ENCODE results near the gene C8G.

Gene C8G

DNA sequence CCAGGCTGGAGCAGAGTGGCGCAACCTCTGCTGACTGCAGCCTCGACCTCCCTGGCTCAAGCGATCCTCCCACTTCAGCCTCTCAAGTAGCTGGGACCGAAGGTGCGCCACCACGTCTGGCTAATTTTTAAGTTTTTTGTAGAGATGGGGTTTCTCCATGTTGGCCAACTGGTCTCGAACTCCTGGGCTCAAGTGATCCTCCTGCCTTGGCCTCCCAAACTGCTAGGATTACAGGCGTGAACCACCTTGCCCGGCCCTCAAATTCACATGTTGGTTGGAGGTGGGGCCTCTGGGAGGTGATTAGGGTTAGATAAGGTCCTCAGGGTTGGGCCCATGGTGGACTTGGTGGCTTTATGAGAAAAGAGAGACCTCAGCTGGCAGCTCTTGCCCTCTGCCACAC is 17.1 kb downstream of the C8G start:
- no peak for DNase-seq (ENCODE audit: low read depth)
- no peak overlapping the region for H3K4me3 ChIP-seq (ENCODE audit: control insufficient read depth, low read depth, low read length)
- TF ChIP-seq, protein P1, sequence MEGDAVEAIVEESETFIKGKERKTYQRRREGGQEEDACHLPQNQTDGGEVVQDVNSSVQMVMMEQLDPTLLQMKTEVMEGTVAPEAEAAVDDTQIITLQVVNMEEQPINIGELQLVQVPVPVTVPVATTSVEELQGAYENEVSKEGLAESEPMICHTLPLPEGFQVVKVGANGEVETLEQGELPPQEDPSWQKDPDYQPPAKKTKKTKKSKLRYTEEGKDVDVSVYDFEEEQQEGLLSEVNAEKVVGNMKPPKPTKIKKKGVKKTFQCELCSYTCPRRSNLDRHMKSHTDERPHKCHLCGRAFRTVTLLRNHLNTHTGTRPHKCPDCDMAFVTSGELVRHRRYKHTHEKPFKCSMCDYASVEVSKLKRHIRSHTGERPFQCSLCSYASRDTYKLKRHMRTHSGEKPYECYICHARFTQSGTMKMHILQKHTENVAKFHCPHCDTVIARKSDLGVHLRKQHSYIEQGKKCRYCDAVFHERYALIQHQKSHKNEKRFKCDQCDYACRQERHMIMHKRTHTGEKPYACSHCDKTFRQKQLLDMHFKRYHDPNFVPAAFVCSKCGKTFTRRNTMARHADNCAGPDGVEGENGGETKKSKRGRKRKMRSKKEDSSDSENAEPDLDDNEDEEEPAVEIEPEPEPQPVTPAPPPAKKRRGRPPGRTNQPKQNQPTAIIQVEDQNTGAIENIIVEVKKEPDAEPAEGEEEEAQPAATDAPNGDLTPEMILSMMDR (conservative IDR thresholded peaks at IDR 0.05; ENCODE audit: control insufficient read depth, insufficient read depth, low read depth, low read length): no peak

DNA sequence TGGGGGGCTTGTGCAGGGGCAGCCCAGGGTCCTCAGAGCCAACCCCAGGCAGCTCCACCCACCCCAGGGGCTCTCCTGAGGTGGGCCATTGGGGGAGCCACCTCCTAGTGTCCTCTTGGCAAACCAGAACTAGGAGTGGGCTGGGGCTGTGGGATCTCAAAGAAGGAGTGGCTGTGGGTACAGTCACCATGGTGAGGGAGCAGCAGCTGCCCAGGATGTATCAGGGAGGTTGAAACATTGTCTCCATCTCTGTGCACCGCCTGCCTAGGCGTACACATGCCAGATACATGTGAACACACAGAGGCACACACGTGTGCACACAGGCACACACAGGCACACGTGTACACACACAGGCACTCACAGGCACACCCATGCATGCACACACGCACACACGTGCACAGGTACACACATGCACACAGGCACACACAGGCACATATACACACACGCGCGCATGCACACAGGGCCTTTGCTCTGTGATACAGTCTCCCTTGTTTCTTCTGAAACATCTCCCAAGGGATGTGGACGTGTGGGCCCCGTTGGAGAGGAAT is 17.7 kb downstream of the C8G start:
- H3K4me3 ChIP-seq (ENCODE audit: control insufficient read depth, low read depth, low read length): no peak overlapping the region
- TF ChIP-seq, protein P1 (conservative IDR thresholded peaks at IDR 0.05; ENCODE audit: control insufficient read depth, insufficient read depth, low read depth, low read length): no peak
- no peak for DNase-seq (ENCODE audit: low read depth)

DNA sequence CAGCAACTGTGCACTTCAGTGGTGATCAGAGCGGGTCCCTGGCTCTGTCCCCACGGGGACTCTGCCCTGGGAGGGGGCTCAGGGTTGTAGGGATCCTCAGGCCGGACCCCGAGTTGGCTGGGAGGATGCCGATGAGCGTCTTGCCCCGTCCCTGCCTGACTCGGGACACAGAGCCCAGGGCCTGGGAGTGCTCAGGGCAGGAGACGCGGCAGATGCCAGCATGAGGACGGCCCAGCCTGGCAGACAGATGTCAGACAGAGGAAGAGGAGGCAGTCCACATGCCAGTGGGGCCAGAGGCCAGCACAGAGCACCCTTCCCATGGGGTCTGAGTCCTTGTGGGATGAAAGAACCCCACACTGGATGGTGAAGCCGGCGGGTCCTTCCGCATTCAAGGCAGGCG is 18.3 kb downstream of the C8G start:
- TF ChIP-seq, protein P1 (conservative IDR thresholded peaks at IDR 0.05; ENCODE audit: control insufficient read depth, insufficient read depth, low read depth, low read length): no peak
- no peak overlapping the region for H3K4me3 ChIP-seq (ENCODE audit: control insufficient read depth, low read depth, low read length)
- no peak for DNase-seq (ENCODE audit: low read depth)

DNA sequence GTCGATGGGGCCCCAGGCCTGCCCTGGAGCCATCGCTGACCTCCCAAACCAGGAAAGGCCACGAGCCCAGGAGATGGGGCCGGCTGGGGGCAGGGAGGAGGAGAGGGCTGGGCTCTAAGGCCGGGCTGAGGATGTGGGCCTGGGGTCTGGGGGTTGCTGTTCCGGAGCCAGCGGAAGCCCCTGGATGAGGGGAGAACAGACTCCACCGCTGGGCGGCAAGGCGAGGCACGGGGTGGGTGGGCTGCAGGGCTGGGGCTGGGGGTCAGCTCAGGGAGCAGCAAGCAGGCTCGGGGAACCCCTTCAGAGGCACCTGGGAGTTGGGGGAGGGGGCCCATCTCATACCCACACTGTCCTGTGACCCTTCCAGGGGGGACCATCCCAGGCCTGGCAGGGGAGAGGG is 18.7 kb downstream of the C8G start:
- no peak for DNase-seq (ENCODE audit: low read depth)
- H3K4me3 ChIP-seq (ENCODE audit: control insufficient read depth, low read depth, low read length): no peak overlapping the region
- TF ChIP-seq, protein P1 (conservative IDR thresholded peaks at IDR 0.05; ENCODE audit: control insufficient read depth, insufficient read depth, low read depth, low read length): no peak

DNA sequence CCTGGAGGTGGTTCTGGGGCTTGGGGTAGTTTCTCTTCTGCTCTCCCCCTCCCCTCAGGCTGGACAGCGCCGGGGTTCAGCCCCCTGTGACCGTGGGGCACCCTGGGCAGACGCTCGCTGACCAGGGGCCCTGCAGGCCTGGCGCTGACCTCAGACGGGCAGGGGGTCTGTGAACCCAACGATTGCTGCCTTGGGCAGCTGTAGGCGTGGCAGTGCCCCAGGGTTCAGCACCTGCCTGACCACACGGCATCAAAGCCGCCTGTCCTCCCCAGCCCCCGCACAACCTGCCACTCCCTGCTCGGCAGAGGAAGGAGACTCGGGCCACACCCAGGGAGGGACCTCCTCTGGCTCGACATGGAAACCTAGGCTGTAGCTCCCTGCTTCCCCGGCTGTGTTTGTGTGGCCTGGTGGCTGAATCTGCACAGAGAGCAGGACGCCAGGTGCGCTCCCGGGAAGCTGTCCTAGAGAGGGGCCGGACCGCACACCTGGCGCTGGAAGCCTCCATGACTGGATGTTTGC is 19.2 kb downstream of the C8G start:
- H3K4me3 ChIP-seq (ENCODE audit: control insufficient read depth, low read depth, low read length): no peak overlapping the region
- no peak for DNase-seq (ENCODE audit: low read depth)
- TF ChIP-seq, protein P1 (conservative IDR thresholded peaks at IDR 0.05; ENCODE audit: control insufficient read depth, insufficient read depth, low read depth, low read length): no peak

DNA sequence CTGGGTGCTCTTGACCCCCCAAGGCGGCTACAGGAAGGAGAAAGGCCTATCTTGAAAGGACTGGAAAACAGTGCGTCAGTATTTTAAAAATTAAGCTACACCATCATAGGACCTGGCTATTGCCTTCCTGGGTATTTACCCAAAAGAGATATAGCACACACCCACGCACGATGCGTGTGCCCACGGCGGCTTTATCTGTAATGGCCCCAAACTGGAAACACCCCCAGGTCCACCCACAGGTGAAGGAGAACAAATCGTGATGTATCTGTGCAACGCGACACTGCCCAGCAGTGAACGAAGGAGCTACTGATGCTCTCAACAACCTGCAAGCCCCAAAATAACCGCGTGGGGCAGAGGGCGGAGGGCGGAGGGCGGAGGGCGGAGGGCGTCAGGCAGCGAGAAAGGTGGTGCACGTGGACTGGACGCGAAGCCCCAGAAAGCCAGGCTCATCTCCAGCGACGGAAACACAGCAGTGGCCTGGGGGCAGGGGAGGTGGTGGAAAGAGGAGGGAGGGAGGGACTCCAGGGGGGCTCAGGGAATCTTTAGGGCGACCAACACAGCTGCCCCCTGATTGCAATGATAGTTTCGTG is 19.9 kb downstream of the C8G start:
- TF ChIP-seq, protein P1 (conservative IDR thresholded peaks at IDR 0.05; ENCODE audit: control insufficient read depth, insufficient read depth, low read depth, low read length): no peak
- H3K4me3 ChIP-seq (ENCODE audit: control insufficient read depth, low read depth, low read length): no peak overlapping the region
- DNase-seq (ENCODE audit: low read depth): no peak

Data from fibroblast of mammary gland (primary cell).